ENCODE results near the gene TMEM225B.

DNA sequence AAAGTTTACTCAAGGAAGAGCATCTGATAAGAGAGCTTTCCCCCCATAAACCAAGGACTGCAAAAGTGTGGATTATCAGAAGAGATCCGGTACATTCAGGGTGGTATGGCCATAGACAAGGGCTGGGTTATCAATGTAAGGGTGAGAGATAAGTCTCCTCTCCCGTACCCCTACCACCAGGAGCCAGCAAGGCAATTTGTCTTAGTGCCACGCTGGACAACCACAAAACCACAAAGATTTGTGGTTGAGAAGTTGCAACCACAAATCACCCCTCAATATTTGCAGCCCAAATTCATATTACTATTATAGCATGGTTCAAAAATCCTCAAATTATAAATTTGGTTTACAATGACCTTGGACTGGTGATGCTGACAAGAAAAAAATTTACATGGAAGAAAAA lies 16.4 kb downstream of the TMEM225B start:
- TF ChIP-seq, protein P1, sequence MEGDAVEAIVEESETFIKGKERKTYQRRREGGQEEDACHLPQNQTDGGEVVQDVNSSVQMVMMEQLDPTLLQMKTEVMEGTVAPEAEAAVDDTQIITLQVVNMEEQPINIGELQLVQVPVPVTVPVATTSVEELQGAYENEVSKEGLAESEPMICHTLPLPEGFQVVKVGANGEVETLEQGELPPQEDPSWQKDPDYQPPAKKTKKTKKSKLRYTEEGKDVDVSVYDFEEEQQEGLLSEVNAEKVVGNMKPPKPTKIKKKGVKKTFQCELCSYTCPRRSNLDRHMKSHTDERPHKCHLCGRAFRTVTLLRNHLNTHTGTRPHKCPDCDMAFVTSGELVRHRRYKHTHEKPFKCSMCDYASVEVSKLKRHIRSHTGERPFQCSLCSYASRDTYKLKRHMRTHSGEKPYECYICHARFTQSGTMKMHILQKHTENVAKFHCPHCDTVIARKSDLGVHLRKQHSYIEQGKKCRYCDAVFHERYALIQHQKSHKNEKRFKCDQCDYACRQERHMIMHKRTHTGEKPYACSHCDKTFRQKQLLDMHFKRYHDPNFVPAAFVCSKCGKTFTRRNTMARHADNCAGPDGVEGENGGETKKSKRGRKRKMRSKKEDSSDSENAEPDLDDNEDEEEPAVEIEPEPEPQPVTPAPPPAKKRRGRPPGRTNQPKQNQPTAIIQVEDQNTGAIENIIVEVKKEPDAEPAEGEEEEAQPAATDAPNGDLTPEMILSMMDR (IDR thresholded peaks at IDR 0.05), result no peak
- no peak for TF ChIP-seq EZH2 (IDR thresholded peaks at IDR 0.05; ENCODE audit: borderline replicate concordance, insufficient read depth, low read depth, low read length, poor library complexity, severe bottlenecking)

Measured in B cell (primary cell).